Esophagus squamous epithelium (tissue), 5 donors: ENCODE data around the gene ATP10A. TPM values are rescaled to one million over a fixed set of nuclear protein-coding genes. Genes with fewer than 3 reads are reported as not detected.

Source experiments
- DNase-seq: peaks from one replicate; lab custom pipeline; 2025; lab: John Stamatoyannopoulos, UW
- H3K27ac ChIP-seq, 4 donors: fragments of 200-600 bp; sonication (generic); one replicate each; pipeline ENCODE4 v1.5.1; 2016 to 2019; ENCODE audit warnings: mild to moderate bottlenecking in 1 of 4
- H3K27me3 ChIP-seq, 4 donors: fragments of 200-600 bp; sonication (generic); 1 replicate in 3 of 4; 2 replicates in 1 of 4; pipeline versions ENCODE4 v1.5.1 to v1.6.0; 2017 to 2021; ENCODE audit warnings: antibody characterized with exemption in 1 of 4
- H3K36me3 ChIP-seq, 3 donors: fragments of 200-600 bp; sonication (generic); one replicate each; pipeline ENCODE4 v1.5.1; 2016 to 2019
- H3K4me1 ChIP-seq, 3 donors: fragments of 200-600 bp; sonication (generic); one replicate each; pipeline ENCODE4 v1.5.1; 2017 to 2019
- H3K4me3 ChIP-seq, 4 donors: fragments of 200-600 bp; sonication (generic); 1 replicate in 3 of 4; 2 replicates in 1 of 4; pipeline ENCODE4 v1.5.1; 2016 to 2019; ENCODE audit warnings: mild to moderate bottlenecking in 2 of 4, moderate library complexity in 1 of 4
- H3K9me3 ChIP-seq, 3 donors: fragments of 200-600 bp; sonication (generic); one replicate each; pipeline ENCODE4 v1.5.1; 2016 to 2019
- POLR2A ChIP-seq, 4 donors: fragments of 450-650 bp; IDR thresholded peaks; one replicate each; pipeline ENCODE4 v1.6.1; 2017; ENCODE audit warnings: antibody characterized with exemption in 4 of 4, mild to moderate bottlenecking in 4 of 4, moderate library complexity in 3 of 4
- WGBS, 2 donors: methylation state at CpG; one replicate each; pipeline ENCODE4 v1.1.5; 2018; 5-methylcytosine and 5-hydroxymethylcytosine counted together
- intact Hi-C: fragments of 100-400 bp; cut with DNase I; formaldehyde crosslinking; loops from one replicate; pipeline ENCODE4 v1.15.0; 2022
- total RNA-seq, 4 donors: library from RNA; depleted of rRNA; stranded (reverse); fragments of >200 nt; gene quantifications; one replicate each; pipeline ENCODE4 v1.1.0, GENCODE V29; 2016
- TF ChIP-seq, protein P1 (sequence below), 6 experiments: fragments of 450-650 bp in 4 of 6; fragments of 200-600 bp in 2 of 6; sonication (generic) in 2 of 6; IDR thresholded peaks; one replicate each; pipeline ENCODE4 v1.5.1; 2016 to 2019; ENCODE audit warnings: antibody characterized with exemption in 6 of 6, mild to moderate bottlenecking in 4 of 6, moderate library complexity in 4 of 6
- donor health status: DM: yes; HTN: yes; CAD: no.

Gene ATP10A
- total RNA-seq, 4 donors from 2014 or later, result 0.88 to 6.3 (median 1.9) TPM

DNA sequence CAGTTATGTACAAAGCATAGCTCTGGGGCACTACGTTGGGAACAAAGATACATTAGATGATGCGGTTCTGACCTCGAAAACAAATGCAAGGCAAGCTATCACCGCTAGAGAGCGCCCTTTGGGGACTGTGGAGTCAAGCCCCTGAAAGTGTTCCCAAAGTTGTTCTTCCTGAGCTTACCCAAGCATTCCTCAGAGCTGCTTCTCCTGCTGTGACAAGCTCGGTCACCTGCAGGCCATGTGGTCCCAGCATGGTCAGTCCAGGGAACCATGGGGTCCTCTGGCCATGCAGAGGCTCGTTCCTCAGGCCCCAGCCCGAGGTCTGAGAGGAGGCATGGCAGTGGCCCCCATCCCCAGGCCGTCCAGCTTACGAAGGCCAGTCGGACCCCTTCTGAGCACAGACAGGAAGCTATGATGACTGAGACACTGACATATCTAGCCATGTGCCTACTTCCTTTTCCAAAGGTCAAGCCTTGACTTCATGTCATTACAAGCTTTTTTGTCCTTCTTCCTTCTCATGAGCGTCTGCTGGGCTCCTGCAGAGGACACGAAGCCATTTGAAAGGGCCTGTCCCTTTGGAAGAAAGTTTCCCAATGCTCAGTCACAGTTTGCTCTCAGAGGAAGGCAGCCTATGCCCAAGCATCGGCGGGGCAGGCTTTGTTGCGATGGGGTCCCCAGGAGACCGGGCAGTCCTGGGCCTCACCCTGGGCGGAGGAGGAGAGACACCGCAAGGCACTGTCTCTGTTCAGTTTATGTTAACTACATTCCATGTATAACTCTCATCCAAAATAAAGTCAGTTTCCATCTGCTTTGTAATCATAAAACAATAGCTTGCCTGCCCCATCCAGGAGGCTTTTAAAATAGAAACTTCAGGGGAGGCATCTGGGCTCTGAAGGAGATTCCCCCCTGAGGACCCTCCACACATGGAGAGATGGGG, 79.3 kb downstream of the ATP10A start:
- TF ChIP-seq POLR2A (IDR thresholded peaks at IDR 0.05), result no peak
- TF ChIP-seq, protein P1, sequence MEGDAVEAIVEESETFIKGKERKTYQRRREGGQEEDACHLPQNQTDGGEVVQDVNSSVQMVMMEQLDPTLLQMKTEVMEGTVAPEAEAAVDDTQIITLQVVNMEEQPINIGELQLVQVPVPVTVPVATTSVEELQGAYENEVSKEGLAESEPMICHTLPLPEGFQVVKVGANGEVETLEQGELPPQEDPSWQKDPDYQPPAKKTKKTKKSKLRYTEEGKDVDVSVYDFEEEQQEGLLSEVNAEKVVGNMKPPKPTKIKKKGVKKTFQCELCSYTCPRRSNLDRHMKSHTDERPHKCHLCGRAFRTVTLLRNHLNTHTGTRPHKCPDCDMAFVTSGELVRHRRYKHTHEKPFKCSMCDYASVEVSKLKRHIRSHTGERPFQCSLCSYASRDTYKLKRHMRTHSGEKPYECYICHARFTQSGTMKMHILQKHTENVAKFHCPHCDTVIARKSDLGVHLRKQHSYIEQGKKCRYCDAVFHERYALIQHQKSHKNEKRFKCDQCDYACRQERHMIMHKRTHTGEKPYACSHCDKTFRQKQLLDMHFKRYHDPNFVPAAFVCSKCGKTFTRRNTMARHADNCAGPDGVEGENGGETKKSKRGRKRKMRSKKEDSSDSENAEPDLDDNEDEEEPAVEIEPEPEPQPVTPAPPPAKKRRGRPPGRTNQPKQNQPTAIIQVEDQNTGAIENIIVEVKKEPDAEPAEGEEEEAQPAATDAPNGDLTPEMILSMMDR (IDR thresholded peaks at IDR 0.05), result peak in 3 of 6 experiments; percentile 16 to 28 (median 25)
- DNase-seq, result no peak
- 77 to 87% methylated on average over 9 to 10 of the region's 19 CpGs for WGBS, 2 donors
- intact Hi-C loops, result no loop called here
- Histone ChIP-seq H3K4me3 (no peak overlapping the region), H3K27me3 (no peaks in the 10 kb centered on the region), H3K9me3 (no peaks in the 10 kb centered on the region), H3K27ac (peak overlapping the region in 1 of 4 donors; percentile 46), H3K36me3 (peaks cover 0 to 12% (median 0%) of the 10 kb centered on the region in 3 donors), H3K4me1 (peaks cover 11 to 48% (median 24%) of the 10 kb centered on the region in 3 donors)

DNA sequence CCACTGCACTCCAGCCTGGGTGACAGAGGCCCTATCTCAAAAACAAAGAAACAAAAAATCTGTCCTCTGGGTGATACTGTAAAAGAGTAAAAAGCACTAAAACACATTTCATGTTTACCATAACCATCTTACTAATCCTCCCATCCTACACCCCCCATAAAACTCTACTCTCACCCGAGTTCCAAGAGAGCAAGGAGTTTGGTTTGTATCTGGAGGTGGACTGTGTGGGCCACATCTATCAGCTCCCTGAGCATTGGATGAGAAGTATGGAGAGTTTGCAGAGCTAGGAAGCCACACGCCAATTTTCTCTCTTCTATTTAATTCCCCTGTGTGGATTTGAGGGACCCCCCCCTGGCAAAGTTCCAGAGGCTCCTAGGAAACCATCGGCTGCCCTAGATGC, 80.0 kb downstream of the ATP10A start:
- Histone ChIP-seq H3K27me3 (no peaks in the 10 kb centered on the region), H3K9me3 (no peaks in the 10 kb centered on the region), H3K27ac (no peak overlapping the region), H3K36me3 (peaks cover 0 to 12% (median 0%) of the 10 kb centered on the region in 3 donors), H3K4me3 (no peak overlapping the region), H3K4me1 (peaks cover 6 to 40% (median 16%) of the 10 kb centered on the region in 3 donors)
- intact Hi-C loops, result no loop called here
- 73 to 86% methylated on average over 3 of the region's 3 CpGs for WGBS, 2 donors
- DNase-seq, result no peak
- TF ChIP-seq, protein P1 (IDR thresholded peaks at IDR 0.05), result no peak
- TF ChIP-seq POLR2A (IDR thresholded peaks at IDR 0.05), result no peak

GRCh38 chr15:25780479-25781255, 82.5 kb downstream of the ATP10A start:
- Histone ChIP-seq H3K36me3 (peaks cover 0 to 12% (median 0%) of the 10 kb centered on the region in 3 donors), H3K4me1 (peaks cover 3 to 29% (median 7%) of the 10 kb centered on the region in 3 donors), H3K9me3 (no peaks in the 10 kb centered on the region), H3K27me3 (no peaks in the 10 kb centered on the region), H3K4me3 (no peak overlapping the region), H3K27ac (no peak overlapping the region)
- intact Hi-C loops, result no loop called here
- DNase-seq, result no peak
- no peak for TF ChIP-seq POLR2A (IDR thresholded peaks at IDR 0.05)
- TF ChIP-seq, protein P1 (IDR thresholded peaks at IDR 0.05), result no peak
- 81 to 83% methylated on average over 17 to 26 of the region's 28 CpGs for WGBS, 2 donors

DNA sequence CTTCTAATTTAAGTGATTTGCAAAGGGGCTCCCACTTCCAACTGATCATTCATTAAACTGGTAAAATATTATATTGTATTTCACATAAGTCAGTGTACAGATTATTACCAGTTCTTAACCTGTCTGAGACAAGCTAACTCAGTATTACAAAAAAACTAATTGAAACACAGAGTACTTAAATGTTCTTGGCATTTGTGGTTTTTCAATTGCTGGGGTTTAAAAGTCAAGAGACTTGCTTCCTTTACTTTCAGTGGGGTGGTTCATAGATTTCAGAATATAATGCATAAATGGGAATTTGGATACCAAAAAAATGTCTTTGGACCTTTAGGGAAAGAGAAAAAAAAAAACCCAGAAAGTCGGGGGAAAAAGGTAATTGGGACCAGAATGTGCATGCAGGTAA, 85.0 kb downstream of the ATP10A start:
- Histone ChIP-seq H3K36me3 (peaks cover 0 to 12% (median 0%) of the 10 kb centered on the region in 3 donors), H3K9me3 (no peaks in the 10 kb centered on the region), H3K27ac (no peak overlapping the region), H3K4me1 (peaks cover 7 to 14% (median 8%) of the 10 kb centered on the region in 3 donors), H3K4me3 (no peak overlapping the region), H3K27me3 (no peaks in the 10 kb centered on the region)
- 65 to 79% methylated on average over 1 of the region's 1 CpG for WGBS, 2 donors
- intact Hi-C loops, result no loop called here
- TF ChIP-seq, protein P1 (IDR thresholded peaks at IDR 0.05), result no peak
- no peak for TF ChIP-seq POLR2A (IDR thresholded peaks at IDR 0.05)
- no peak for DNase-seq
